Epithelial cell of esophagus (primary cell): ENCODE results near the gene LHX6.
A peak's percentile ranks its signal among the peaks of the same experiment; 100 is the strongest.

Experiments used
- DNase-seq: peaks from one replicate; pipeline ENCODE4 v3.0.0; 2010; ENCODE audit warnings: low read depth
- H3K4me3 ChIP-seq: 2 replicates; pipeline ENCODE4 v1.5.1; 2011; ENCODE audit warnings: mild to moderate bottlenecking, low read length, control low read depth
- CTCF ChIP-seq: IDR thresholded peaks from 2 replicates; pipeline ENCODE4 v1.5.1; 2011; ENCODE audit warnings: low read depth, mild to moderate bottlenecking, low read length, control low read depth, inconsistent platforms; ENCODE audit not compliant: insufficient read depth; ENCODE audit errors: missing control alignments

LHX6 gene

GRCh38 chr9:122184551-122184950 is 44.2 kb downstream of the LHX6 start:
- no peak overlapping the region for H3K4me3 ChIP-seq
- DNase-seq, result no peak
- TF ChIP-seq CTCF, result no peak

- H3K4me3 ChIP-seq, result no peak overlapping the region
- no peak for TF ChIP-seq CTCF
- DNase-seq, result no peak
These were observed 45.3 kb downstream of the LHX6 start for GRCh38 chr9:122183501-122183900.

GRCh38 chr9:122180633-122181032 is 48.1 kb downstream of the LHX6 start:
- no peak for TF ChIP-seq CTCF
- no peak overlapping the region for H3K4me3 ChIP-seq
- DNase-seq, result peak; percentile 69

GRCh38 chr9:122179690-122180074 is 49.1 kb downstream of the LHX6 start:
- TF ChIP-seq CTCF, result no peak
- DNase-seq, result no peak
- no peak overlapping the region for H3K4me3 ChIP-seq

GRCh38 chr9:122179054-122179689 is 49.6 kb downstream of the LHX6 start:
- no peak for TF ChIP-seq CTCF
- H3K4me3 ChIP-seq, result no peak overlapping the region
- DNase-seq, result no peak

GRCh38 chr9:122176916-122177315 is 51.8 kb downstream of the LHX6 start:
- DNase-seq, result no peak
- H3K4me3 ChIP-seq, result no peak overlapping the region
- TF ChIP-seq CTCF, result no peak

GRCh38 chr9:122173670-122174069 is 55.1 kb downstream of the LHX6 start:
- TF ChIP-seq CTCF, result no peak
- no peak overlapping the region for H3K4me3 ChIP-seq
- no peak for DNase-seq
